ENCODE results near the gene CRHR1. TPM values are rescaled to one million over a fixed set of nuclear protein-coding genes. Genes with fewer than 3 reads are reported as not detected.
A peak's percentile ranks its signal among the peaks of the same experiment; 100 is the strongest.

Gene CRHR1
- total RNA-seq, 4 donors from 2014 or later: not detected

DNA sequence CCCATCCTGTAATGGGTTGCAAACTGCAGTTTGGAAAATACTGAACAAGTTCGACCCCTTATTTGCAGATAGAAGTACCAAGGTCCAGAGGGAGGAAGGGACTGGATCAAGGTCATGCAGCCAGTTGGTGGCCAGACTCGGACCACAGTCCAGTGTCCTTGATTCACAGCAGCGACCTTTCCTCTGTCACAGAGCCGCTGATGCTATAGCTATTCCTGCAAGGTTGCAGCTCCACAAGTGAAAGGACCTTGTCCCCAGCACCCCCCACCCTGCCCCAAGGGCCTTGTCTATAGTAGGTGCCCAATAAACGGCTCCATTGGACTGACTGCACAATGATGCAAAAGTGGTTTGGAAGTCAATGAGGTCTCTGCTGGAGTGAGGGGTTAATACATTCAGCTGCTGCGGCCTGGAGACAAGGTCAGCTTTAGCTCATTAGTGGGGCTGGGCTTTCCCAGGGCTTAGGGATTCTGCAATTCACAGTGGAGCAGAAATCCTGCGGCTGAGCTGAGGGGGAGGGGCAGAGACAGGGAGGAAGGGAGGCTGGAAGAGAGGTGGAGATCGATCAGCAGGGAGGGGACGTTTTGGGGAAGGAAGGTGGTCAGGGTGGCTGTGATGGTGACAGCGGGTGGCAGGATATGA lies 13.4 kb upstream of the CRHR1 start:
- intact Hi-C loops (cut with DNase I): no loop called here
- Histone ChIP-seq H3K4me3 (replicated peaks in 1 of 3) (no peak overlapping the region), H3K9me3 (no peaks in the 10 kb centered on the region), H3K4me1 (peaks cover 4 to 10% of the 10 kb centered on the region in 2 donors), H3K36me3 (no peaks in the 10 kb centered on the region), H3K27ac (no peak overlapping the region), H3K27me3 (no peaks in the 10 kb centered on the region)
- TF ChIP-seq, protein P1, sequence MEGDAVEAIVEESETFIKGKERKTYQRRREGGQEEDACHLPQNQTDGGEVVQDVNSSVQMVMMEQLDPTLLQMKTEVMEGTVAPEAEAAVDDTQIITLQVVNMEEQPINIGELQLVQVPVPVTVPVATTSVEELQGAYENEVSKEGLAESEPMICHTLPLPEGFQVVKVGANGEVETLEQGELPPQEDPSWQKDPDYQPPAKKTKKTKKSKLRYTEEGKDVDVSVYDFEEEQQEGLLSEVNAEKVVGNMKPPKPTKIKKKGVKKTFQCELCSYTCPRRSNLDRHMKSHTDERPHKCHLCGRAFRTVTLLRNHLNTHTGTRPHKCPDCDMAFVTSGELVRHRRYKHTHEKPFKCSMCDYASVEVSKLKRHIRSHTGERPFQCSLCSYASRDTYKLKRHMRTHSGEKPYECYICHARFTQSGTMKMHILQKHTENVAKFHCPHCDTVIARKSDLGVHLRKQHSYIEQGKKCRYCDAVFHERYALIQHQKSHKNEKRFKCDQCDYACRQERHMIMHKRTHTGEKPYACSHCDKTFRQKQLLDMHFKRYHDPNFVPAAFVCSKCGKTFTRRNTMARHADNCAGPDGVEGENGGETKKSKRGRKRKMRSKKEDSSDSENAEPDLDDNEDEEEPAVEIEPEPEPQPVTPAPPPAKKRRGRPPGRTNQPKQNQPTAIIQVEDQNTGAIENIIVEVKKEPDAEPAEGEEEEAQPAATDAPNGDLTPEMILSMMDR (IDR thresholded peaks at IDR 0.05): no peak
- no peak for TF ChIP-seq POLR2A (IDR thresholded peaks at IDR 0.05)
- 41 to 50% methylated on average over 10 of the region's 10 CpGs for WGBS, 2 donors
- no peak for DNase-seq

DNA sequence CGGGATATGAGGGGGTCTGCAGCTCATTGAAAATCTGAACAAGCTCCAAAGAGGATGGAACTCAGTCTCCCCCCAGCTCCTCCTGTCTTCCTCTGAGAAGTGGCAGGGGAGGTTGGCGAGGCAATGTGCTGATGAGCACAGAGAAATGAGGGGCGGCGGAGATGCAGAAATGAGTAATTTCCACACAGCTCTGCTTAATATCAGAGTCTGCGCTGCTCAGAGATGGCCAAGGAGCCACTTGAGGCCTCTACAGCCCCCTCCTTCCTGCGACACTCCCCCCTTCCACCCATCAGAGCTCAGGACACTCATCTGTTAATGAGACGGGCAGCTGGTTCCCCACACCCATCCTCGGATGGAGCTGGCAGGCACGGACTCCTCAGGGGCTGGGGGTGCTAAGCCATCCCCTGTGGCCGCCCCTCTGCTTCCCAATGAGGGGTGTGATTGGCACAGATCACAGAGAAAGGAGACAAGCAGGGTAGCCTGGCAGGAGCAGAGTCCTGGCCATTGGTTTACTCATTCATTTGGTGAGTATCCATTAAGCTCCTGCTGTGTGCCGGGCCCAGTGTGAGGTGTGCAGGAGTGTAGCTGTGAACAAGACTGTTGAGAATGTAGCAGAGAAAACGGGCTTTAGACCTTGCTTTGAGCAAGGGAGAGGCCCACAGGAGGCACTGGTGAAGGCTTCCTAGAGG lies 12.7 kb upstream of the CRHR1 start:
- WGBS, 2 donors: 51 to 61% methylated on average over 8 to 12 of the region's 12 CpGs

DNA sequence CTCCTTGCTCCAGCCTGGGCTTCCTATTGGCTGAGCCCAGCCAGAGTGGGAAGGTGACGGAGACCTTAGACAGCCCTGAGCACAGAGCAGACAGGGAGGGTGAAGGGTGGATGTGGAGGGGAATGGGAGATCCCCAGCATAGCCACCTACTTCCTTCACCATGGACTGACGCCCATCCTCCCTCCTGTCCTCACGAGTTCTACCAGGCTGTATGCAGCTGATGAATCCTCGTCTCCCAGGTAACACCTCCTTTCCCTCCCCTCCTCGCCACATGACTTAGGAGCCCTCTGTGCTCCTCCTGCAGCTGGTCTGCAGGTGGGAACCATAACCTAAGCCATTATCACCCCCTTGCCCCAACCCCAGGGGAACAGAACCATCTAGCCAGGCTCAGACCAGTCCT lies 9.0 kb upstream of the CRHR1 start:
- 38 to 51% methylated on average over 5 of the region's 5 CpGs for WGBS, 2 donors
- Histone ChIP-seq H3K27me3 (no peaks in the 10 kb centered on the region), H3K27ac (peak overlapping the region in 1 of 3 donors; percentile 5)

More for the DNA sequence above, 12.7 kb upstream of the CRHR1 start:
- intact Hi-C loops (cut with DNase I): no loop called here
- Histone ChIP-seq H3K27me3 (no peaks in the 10 kb centered on the region), H3K9me3 (no peaks in the 10 kb centered on the region), H3K36me3 (no peaks in the 10 kb centered on the region), H3K4me3 (replicated peaks in 1 of 3) (no peak overlapping the region), H3K27ac (no peak overlapping the region), H3K4me1 (peaks cover 4 to 12% of the 10 kb centered on the region in 2 donors)
- TF ChIP-seq, protein P1 (IDR thresholded peaks at IDR 0.05): no peak
- TF ChIP-seq POLR2A (IDR thresholded peaks at IDR 0.05): no peak
- DNase-seq: no peak

DNA sequence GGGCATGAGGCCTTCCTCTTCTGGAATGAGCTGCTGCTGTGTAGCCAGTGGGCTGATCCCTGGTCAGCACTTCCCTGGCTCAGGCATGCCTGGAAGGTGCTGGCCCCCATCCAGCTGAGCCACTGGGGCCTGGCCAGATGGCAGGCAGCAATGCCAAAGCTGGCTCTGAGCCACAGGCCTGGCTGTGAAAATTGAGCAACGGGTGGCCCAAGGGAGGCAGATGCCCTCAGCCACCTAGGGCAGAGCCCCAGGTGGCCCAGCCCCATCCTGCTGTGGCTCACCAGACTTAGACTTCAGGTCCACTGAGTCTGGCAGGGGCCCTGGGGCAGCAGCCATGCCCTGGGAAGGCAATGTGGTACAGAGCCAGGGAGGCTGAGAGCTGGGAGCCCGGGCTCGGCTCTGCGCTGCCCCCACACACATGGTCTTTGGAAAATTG lies 8.5 kb upstream of the CRHR1 start:
- no peak overlapping the region for H3K4me3 ChIP-seq (replicated peaks in 1 of 3)
- DNase-seq: peak; percentile 96 to 97
- intact Hi-C loops (cut with DNase I): no loop called here
- TF ChIP-seq, protein P1 (IDR thresholded peaks at IDR 0.05): no peak
- TF ChIP-seq POLR2A (IDR thresholded peaks at IDR 0.05): no peak
- H3K36me3 ChIP-seq: no peaks in the 10 kb centered on the region
- peak overlapping the region in 1 of 3 donors; percentile 5 for H3K27ac ChIP-seq
- WGBS, 2 donors: 40 to 66% methylated on average over 1 to 4 of the region's 4 CpGs
- no peaks in the 10 kb centered on the region for H3K27me3 ChIP-seq
- H3K9me3 ChIP-seq: no peaks in the 10 kb centered on the region
- peaks cover 4 to 12% of the 10 kb centered on the region in 2 donors for H3K4me1 ChIP-seq

More for the DNA sequence above, 9.0 kb upstream of the CRHR1 start:
- H3K9me3 ChIP-seq: no peaks in the 10 kb centered on the region
- no peaks in the 10 kb centered on the region for H3K36me3 ChIP-seq
- peak in 1 of 2 donors; percentile 43 for DNase-seq
- H3K4me3 ChIP-seq (replicated peaks in 1 of 3): no peak overlapping the region
- TF ChIP-seq POLR2A (IDR thresholded peaks at IDR 0.05): no peak
- TF ChIP-seq, protein P1 (IDR thresholded peaks at IDR 0.05): no peak
- intact Hi-C loops (cut with DNase I): no loop called here
- peaks cover 4 to 12% of the 10 kb centered on the region in 2 donors for H3K4me1 ChIP-seq

DNA sequence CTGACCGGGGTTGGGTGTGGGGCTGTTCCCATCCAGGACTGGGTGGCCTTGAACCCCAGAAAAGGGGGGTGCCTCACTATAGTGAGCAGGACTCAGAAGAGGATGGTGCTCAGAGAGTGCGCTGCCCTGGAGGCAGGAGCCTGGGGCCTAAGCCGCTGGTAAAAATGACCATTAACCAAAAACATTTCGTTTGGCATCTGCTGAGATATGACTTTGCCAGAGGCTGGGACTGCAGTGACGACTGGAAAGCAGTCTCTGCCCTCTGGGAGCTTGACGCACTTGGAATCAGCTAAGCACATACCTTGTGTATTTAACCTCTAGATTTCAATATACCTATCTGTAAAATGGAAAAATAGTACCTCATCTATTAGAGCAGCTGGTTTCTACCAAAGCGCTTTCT lies 7.2 kb upstream of the CRHR1 start:
- Histone ChIP-seq H3K27ac (no peak overlapping the region), H3K27me3 (no peaks in the 10 kb centered on the region), H3K4me3 (replicated peaks in 1 of 3) (no peak overlapping the region), H3K36me3 (no peaks in the 10 kb centered on the region), H3K4me1 (peaks cover 4 to 12% of the 10 kb centered on the region in 2 donors), H3K9me3 (no peaks in the 10 kb centered on the region)
- intact Hi-C loops (cut with DNase I): no loop called here
- WGBS, 2 donors: 77 to 81% methylated on average over 7 of the region's 7 CpGs
- DNase-seq: no peak
- no peak for TF ChIP-seq POLR2A (IDR thresholded peaks at IDR 0.05)
- TF ChIP-seq, protein P1 (IDR thresholded peaks at IDR 0.05): no peak

Data from thyroid gland (tissue), 4 donors.